ENCODE data around the gene VPS16. TPM values are rescaled to one million over a fixed set of nuclear protein-coding genes. Genes with fewer than 3 reads are reported as not detected.

The VPS16 gene
- total RNA-seq, 4 donors from 2014 or later, result 35.7 to 37.4 (median 36.1) TPM

DNA sequence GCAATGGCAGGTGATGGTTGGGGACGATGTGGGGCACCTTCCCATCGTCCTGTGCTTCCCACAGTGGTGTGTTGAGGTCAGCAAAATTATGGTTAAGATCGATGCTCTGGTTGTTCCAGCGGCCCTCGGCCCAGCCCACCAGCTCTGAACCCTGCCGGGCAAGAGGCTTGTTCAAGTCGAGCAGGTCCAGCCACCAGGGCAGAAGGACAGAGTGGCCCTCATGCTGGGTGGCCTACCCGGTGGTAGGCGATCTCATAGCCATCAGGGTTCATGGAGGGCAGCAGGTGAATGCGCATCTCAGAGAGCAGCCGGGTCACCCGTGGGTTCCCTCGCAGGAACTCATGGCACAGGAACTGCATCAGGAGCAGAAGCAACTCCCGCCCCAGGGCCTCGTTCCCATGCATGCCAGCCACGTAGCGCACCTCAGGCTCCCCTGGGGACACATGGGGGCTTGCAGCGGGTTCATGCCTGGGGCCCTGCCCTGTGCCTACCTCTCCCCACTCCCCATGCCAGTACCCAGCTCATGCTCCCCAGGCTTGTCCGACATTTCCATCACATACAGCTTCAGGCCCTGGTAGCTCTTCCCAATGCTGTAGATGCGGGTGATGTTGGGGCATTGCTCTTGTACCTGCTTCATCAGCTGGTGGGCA, 44.4 kb upstream of the VPS16 start:
- Histone ChIP-seq H3K27me3 (peaks cover 46% of the 10 kb centered on the region), H3K27ac (no peak overlapping the region), H3K4me3 (no peak overlapping the region), H3K36me3 (no peaks in the 10 kb centered on the region), H3K9me3 (no peaks in the 10 kb centered on the region), H3K4me1 (peaks cover 19% of the 10 kb centered on the region)
- DNase-seq (ENCODE audit: low spot score in 2 of 2), result no peak
- WGBS, result 100% methylated on average over 4 of the region's 20 CpGs
- TF ChIP-seq EP300 (IDR thresholded peaks at IDR 0.05) (no peak), POLR2A (IDR thresholded peaks at IDR 0.05) (no peak), POLR2AphosphoS5 (IDR thresholded peaks at IDR 0.05) (no peak), CTCF (IDR thresholded peaks at IDR 0.05) (no peak)

- WGBS, result 80% methylated on average over 12 of the region's 16 CpGs
- no peak for DNase-seq (ENCODE audit: low spot score in 2 of 2)
- Histone ChIP-seq H3K4me3 (no peak overlapping the region), H3K27ac (no peak overlapping the region), H3K9me3 (no peaks in the 10 kb centered on the region), H3K36me3 (no peaks in the 10 kb centered on the region), H3K4me1 (peaks cover 24% of the 10 kb centered on the region), H3K27me3 (peaks cover 56% of the 10 kb centered on the region)
- TF ChIP-seq POLR2AphosphoS5 (IDR thresholded peaks at IDR 0.05) (no peak), EP300 (IDR thresholded peaks at IDR 0.05) (no peak), CTCF (IDR thresholded peaks at IDR 0.05) (no peak), POLR2A (IDR thresholded peaks at IDR 0.05) (no peak)
Observed at GRCh38 chr20:2797136-2797983, 43.2 kb upstream of the VPS16 start.

DNA sequence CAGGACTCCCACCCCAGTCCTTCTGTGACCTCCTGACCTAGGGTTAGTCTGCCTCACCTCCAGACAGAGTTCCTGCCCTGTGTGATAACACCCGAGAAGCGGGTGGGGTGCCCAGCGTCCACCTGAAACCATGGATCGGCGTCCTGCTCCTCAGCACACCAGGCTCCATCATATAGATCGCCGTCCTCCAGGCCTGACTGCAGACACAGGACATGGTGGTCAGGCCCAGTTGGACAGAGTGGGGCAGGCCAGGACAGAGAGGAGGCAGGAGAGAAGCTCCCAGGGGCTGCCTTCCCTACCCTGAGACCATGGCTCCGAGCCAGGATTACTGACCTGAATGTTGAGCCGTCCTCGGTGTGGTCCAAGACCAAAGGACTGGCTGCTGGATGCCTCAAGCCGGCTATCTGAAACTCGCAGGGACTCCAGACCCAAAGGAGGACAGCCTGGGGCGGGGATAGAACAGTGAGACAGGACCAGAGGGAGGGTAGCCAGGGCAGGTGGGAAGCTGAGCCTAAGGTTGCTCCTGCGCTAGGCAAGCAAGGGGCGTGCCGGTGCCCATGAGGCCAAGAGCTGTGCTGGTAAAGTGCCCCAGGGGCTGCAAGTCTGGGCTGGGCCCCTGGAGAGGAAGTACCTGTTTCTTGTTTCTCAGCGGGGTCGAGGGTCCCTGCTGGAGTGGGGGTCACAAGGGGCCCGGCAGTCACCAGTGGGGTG, 42.3 kb upstream of the VPS16 start:
- TF ChIP-seq POLR2AphosphoS5 (IDR thresholded peaks at IDR 0.05), result no peak
- TF ChIP-seq POLR2A (IDR thresholded peaks at IDR 0.05), result no peak
- Histone ChIP-seq H3K9me3 (no peaks in the 10 kb centered on the region), H3K4me3 (no peak overlapping the region), H3K27ac (no peak overlapping the region), H3K4me1 (peaks cover 24% of the 10 kb centered on the region), H3K36me3 (no peaks in the 10 kb centered on the region), H3K27me3 (peaks cover 59% of the 10 kb centered on the region)
- DNase-seq (ENCODE audit: low spot score in 2 of 2), result no peak
- 72% methylated on average over 17 of the region's 19 CpGs for WGBS

DNA sequence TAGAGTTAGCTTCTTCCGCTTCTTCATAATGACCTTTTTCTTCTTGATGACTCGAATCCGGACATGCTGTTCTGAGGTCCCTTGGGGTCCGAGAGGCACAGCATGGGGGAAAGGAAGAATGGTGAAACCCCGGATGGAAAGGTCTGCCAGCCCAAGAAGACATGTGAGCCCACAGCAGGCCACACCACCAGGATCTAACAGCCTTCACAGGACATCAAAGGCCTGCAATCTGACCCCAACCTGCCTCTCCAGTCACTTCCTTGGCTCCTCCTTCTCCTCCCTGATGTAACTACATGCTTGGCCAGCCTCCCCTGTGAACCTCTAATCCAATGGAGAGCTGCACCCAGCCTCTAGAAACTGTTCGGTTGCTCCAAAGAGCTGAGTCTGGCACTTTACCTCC, 41.7 kb upstream of the VPS16 start:
- no peak overlapping the region for H3K27ac ChIP-seq
- peaks cover 65% of the 10 kb centered on the region for H3K27me3 ChIP-seq
- TF ChIP-seq EP300 (IDR thresholded peaks at IDR 0.05) (no peak), CTCF (IDR thresholded peaks at IDR 0.05) (no peak), POLR2AphosphoS5 (IDR thresholded peaks at IDR 0.05) (no peak), POLR2A (IDR thresholded peaks at IDR 0.05) (no peak)
- WGBS, result 71% methylated on average over 6 of the region's 6 CpGs
- no peaks in the 10 kb centered on the region for H3K36me3 ChIP-seq
- no peak overlapping the region for H3K4me3 ChIP-seq
- peaks cover 24% of the 10 kb centered on the region for H3K4me1 ChIP-seq
- no peaks in the 10 kb centered on the region for H3K9me3 ChIP-seq
- DNase-seq (ENCODE audit: low spot score in 2 of 2), result no peak

DNA sequence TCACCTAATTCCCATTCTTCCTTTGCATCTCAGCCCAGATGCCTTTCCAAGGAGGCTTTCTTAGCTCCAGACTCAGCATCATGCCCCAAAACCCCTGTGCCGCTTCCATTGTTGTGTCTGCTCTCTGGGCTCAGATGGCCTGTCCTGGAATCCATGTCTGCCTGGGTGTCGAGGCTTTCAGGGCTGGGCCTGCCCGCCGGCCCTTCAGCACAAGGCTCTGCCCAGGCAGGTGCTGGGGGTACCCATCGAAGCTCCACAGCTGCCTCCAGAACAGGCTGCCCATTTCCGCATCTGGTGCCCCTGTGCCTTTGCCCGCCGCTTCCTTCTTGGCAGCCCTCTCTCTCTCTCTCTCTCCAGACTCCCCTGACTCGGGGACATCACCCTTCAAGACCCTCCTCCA, 41.3 kb upstream of the VPS16 start:
- TF ChIP-seq CTCF (IDR thresholded peaks at IDR 0.05) (no peak), EP300 (IDR thresholded peaks at IDR 0.05) (no peak), POLR2A (IDR thresholded peaks at IDR 0.05) (no peak), POLR2AphosphoS5 (IDR thresholded peaks at IDR 0.05) (no peak)
- DNase-seq (ENCODE audit: low spot score in 2 of 2), result no peak
- Histone ChIP-seq H3K27me3 (peaks cover 70% of the 10 kb centered on the region), H3K4me3 (peak overlapping the region; percentile 49), H3K4me1 (peaks cover 24% of the 10 kb centered on the region), H3K9me3 (no peaks in the 10 kb centered on the region), H3K27ac (no peak overlapping the region), H3K36me3 (no peaks in the 10 kb centered on the region)
- WGBS, result 61% methylated on average over 9 of the region's 9 CpGs

Measured in suprapubic skin (tissue), 4 donors.